ENCODE measurements around the gene ALG12.

- TF ChIP-seq CTCF (IDR thresholded peaks at IDR 0.05): no peak
- no peak for TF ChIP-seq POLR2A (IDR thresholded peaks at IDR 0.05)
- no peak for TF ChIP-seq POLR2AphosphoS5 (IDR thresholded peaks at IDR 0.05)
Observed at GRCh38 chr22:49961005-49961600, 42.9 kb upstream of the ALG12 start.
